Urinary bladder (tissue), 4 donors: ENCODE data around the gene LRRC46. TPM values are rescaled to one million over a fixed set of nuclear protein-coding genes. Genes with fewer than 3 reads are reported as not detected.
A peak's percentile ranks its signal among the peaks of the same experiment; 100 is the strongest.

ENCODE experiments used
- DNase-seq: peaks from one replicate; pipeline ENCODE4 v3.0.0-alpha.2; 2015; ENCODE audit errors: extremely low spot score
- H3K27ac ChIP-seq: one replicate; pipeline ENCODE4 v1.5.1; 2013; ENCODE audit warnings: low read depth, mild to moderate bottlenecking, moderate library complexity
- H3K36me3 ChIP-seq: one replicate; pipeline ENCODE4 v1.6.1; 2013; ENCODE audit warnings: mild to moderate bottlenecking, moderate library complexity; ENCODE audit not compliant: insufficient read depth
- H3K4me1 ChIP-seq: one replicate; pipeline ENCODE4 v1.6.1; 2013; ENCODE audit warnings: mild to moderate bottlenecking, moderate library complexity; ENCODE audit not compliant: insufficient read depth
- H3K4me3 ChIP-seq: one replicate; pipeline ENCODE4 v1.5.1; 2013; ENCODE audit warnings: low read depth, low read length
- WGBS: extraction: QIAGEN DNeasy Blood & Tissue Kit; methylation state at CpG from one replicate; pipeline ENCODE4 v1.1.7; 2013; 5-methylcytosine and 5-hydroxymethylcytosine counted together
- polyA plus RNA-seq: library from polyadenylated mRNA; stranded (reverse); fragments of 200-250 nt; gene quantifications from one replicate; pipeline ENCODE4 v1.2.3, GENCODE V29; 2013
- total RNA-seq: library from RNA; depleted of rRNA; stranded (reverse); fragments of >200 nt; gene quantifications from one replicate; pipeline ENCODE4 v1.2.3, GENCODE V29; 2014
- donor health status: healthy with polysubstance abuse.
- donor health status: healthy.

The LRRC46 gene
- total and polyA plus RNA-seq, 2 donors, result 0.30 TPM; not detected in 1

DNA sequence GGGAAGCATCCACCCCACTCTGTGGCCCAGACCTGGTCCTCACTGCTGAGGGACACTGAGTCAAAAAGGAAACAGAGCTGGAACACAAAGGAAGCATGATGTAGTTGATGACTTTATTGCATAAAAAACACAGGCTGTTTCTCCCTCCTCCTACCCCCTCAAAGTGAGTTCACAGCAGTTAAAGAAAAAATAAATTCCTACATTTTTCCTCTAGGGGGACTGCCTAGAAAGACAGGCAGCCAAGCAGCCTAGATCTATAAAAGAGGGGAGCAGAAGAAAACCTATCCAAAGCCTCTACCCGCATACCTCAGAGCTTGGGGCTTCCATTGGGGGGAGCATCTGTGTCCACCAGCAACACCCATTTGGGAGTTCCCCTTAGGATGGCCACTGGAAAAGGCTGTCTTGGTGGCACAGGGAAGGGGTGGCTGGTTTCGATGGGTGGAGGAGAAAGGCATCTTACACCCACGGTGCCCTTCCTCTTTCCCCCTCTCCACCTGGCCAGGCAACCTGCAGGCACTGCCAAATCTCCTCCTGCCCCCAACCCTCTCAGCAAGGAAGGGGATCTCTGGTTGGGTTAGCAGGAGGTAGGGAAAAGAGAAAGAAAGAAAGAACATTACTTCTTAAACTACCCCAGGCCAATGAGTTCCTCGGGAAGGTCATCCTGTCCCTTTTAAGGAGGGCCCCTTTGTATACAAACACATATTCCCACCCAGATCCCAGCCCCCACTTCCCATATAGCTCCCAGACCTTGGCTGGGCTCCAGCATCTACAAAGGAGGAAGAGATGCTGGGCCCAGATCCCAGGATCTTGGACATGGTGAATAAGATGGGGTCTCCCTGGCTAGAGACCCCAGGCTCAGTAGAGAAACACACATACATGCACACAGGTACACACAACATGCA lies 13.6 kb downstream of the LRRC46 start:
- no peak overlapping the region for H3K27ac ChIP-seq
- 48% methylated on average over 4 of the region's 4 CpGs for WGBS
- H3K4me1 ChIP-seq, result no peaks in the 10 kb centered on the region
- no peak overlapping the region for H3K4me3 ChIP-seq
- no peak for DNase-seq
- H3K36me3 ChIP-seq, result no peaks in the 10 kb centered on the region

GRCh38 chr17:47845716-47846075 lies 14.2 kb downstream of the LRRC46 start:
- 67% methylated on average over 3 of the region's 3 CpGs for WGBS

GRCh38 chr17:47846716-47847340 lies 15.4 kb downstream of the LRRC46 start:
- DNase-seq, result no peak
- Histone ChIP-seq H3K4me1 (no peaks in the 10 kb centered on the region), H3K36me3 (no peaks in the 10 kb centered on the region), H3K27ac (no peak overlapping the region), H3K4me3 (no peak overlapping the region)
- WGBS, result 15% methylated on average over 31 of the region's 31 CpGs

More at GRCh38 chr17:47845716-47846075, 14.2 kb downstream of the LRRC46 start:
- H3K36me3 ChIP-seq, result no peaks in the 10 kb centered on the region
- no peak for DNase-seq
- H3K4me3 ChIP-seq, result no peak overlapping the region
- no peak overlapping the region for H3K27ac ChIP-seq
- no peaks in the 10 kb centered on the region for H3K4me1 ChIP-seq

DNA sequence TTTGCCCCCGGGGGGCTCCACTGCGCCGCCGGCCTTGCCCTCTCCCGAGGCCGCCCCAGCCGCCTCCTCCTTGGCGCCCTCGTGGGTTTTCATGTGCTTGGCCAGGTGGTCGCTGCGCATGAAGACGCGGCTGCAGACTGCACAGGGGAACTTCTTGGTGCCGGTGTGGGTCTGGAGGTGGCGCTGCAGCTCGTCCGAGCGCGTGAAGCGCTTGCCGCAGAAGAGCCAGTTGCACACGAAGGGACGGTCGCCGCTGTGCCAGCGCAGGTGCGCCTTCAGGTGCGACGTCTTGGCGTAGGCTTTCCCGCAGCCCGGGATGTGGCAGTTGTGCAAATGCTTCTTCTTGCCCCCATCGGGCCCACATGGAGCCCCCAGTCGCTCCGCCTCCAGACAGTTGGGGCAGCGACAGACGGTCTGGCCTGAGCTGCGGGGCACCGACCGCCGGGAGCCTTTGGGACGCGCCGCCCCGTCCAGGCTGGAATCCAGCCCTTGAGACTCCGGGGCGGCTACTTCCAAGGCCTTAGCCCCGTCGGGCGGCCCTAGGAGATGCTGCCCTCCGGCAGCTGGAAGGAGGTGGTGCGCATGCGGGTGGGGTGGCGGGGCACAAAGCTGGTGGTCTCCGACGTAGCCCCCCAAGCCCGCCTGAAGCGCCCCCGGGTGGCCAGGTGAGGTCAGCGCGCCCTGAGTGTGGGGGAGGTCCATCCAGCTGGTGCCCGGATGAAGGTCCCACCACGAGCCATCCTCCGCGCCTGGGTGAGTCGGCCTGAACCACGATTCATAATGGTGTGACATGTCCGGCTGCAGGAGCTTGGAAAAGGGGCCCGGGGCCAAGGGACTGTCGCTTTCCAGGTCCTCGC lies 16.1 kb downstream of the LRRC46 start:
- H3K36me3 ChIP-seq, result no peaks in the 10 kb centered on the region
- no peak overlapping the region for H3K27ac ChIP-seq
- no peak overlapping the region for H3K4me3 ChIP-seq
- no peak for DNase-seq
- H3K4me1 ChIP-seq, result no peaks in the 10 kb centered on the region
- 23% methylated on average over 71 of the region's 71 CpGs for WGBS

- no peak for DNase-seq
- Histone ChIP-seq H3K36me3 (no peaks in the 10 kb centered on the region), H3K27ac (no peak overlapping the region), H3K4me1 (no peaks in the 10 kb centered on the region), H3K4me3 (no peak overlapping the region)
- WGBS, result 34% methylated on average over 23 of the region's 23 CpGs
These were observed 16.7 kb downstream of the LRRC46 start for GRCh38 chr17:47848198-47848513.

DNA sequence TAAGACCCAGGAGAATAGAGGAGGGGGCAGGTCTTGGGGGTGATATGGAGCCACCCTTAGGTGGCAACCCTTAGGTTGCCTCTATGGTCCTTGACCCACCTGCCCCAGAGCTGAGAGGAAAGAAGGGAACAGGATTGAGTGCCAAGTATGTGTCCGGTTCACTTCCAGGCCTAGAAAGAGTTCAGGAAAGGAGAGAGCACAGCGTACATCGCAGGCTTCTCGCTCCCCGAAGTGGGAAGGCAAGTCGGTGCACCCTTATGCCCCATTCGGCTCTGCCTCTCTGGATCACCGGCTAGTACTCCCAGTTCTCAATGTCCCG lies 18.9 kb downstream of the LRRC46 start:
- DNase-seq, result no peak
- no peaks in the 10 kb centered on the region for H3K36me3 ChIP-seq
- no peak overlapping the region for H3K27ac ChIP-seq
- WGBS, result 35% methylated on average over 9 of the region's 9 CpGs
- H3K4me1 ChIP-seq, result no peaks in the 10 kb centered on the region
- H3K4me3 ChIP-seq, result peak overlapping the region; percentile 34

DNA sequence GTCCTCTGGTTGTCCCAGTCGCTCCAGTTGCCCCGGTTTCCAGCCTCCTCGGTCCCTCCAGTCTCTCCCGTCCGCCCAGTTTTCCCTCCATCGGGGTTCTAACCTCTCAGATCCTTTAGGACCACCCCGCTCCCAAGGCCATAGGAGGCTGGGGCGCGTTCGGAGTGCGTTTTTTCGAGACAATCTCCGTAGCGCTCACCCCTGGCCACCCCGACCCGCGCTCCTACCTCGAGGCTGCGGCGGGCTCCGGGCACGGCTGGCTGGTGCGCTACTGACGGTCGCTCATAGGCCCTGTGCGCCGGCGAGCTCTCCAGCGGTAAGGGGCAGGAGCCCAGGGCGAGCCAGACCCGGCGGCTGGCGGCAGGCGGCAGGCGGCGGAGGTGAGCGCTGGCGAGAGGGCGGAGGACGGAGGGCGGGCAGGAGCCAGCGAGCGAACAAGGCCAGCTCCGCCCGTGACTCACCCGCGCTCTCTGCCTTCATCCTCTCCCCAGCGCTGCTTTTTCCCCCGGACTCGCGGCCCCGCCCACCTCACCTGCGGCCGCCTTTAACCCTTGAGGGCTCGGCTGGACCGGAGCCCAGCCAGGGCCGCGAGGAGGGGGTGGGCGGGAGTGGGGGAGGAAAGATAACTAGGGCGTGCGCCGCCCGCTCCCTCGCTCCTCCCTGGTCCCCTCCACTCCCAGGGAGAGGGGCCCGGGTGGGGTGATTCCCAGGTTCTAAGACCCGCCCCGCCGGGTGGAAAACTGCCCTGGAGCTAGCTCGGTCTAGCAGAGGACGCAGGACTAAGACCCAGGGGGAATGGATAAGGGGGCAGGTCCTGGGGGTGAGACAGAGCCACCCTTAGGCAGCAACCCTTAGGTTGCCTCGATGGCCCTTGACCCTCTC lies 19.5 kb downstream of the LRRC46 start, which contains the start of gene SP6:
Gene SP6, minus strand, starts transcription at position 472 of the 882 bp plus-strand sequence. CDS start 2,734 bp downstream, outside the sequence.
- 4% methylated on average over 71 of the region's 71 CpGs for WGBS
- no peak for DNase-seq
- no peak within 1 kb of the TSS for H3K27ac ChIP-seq

DNA sequence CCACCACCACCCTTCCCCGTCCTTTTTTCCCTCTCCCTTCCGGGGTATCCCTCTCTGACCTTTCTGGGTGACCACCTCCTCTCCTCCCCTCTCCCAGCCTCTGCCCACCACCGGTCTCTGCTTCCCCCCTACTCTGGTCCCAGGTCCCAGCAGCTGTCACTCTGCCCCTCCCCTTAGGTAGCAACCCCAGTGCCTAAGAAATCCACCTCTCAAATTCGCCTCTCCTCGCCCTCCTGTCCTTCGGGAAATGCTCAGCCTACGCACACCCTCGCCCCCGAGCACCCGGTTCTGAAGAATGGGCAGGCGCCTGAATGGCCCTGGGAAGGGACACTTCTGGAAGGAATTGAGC lies 20.3 kb downstream of the LRRC46 start:
- 39% methylated on average over 11 of the region's 11 CpGs for WGBS
- Histone ChIP-seq H3K4me1 (no peaks in the 10 kb centered on the region), H3K27ac (no peak overlapping the region), H3K36me3 (no peaks in the 10 kb centered on the region), H3K4me3 (no peak overlapping the region)
- DNase-seq, result no peak

More for the DNA sequence above, 19.5 kb downstream of the LRRC46 start, which contains the start of gene SP6:
- Histone ChIP-seq H3K4me1 (no peaks in the 10 kb centered on the region), H3K36me3 (no peaks in the 10 kb centered on the region), H3K4me3 (peak within 1 kb of the TSS; percentile 34)

DNA sequence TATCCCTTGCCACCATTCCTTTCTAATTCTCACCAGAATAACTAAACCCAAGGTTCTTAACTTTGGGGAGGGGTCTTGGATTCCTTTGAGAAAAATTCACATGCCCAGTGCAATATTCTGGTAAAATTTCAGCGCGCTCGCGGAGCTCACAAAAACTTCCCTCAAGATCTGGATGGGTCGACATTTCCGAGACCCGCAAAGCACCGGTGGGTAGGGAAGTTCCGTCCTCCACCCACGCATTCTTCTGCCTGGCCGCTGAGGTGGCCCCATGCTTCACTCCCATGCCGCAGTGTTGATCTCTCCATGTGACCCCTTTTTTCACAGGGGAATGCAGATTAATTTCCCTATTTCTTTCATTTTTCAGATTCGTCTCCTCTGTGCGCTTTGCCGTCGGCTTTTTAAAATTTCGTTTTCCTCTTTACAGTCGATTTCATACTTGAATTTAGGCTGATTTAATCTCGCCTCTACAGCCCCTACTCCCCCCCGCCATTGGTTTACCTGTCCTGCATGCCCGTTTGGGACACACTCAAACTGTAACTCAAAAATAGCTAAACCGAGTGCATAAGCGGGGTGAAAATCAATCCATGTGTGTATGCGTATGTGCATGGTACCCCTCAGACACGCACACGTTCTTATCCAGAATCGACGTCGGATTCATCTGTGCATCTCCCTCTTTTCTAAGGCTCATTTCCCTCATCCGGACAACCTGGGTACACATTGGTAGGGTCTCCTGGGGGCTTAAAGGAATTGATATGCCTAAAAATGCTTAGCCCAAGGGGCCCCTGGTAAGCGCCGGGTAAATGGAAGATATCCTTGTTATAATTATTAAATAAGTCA lies 20.9 kb downstream of the LRRC46 start:
- Histone ChIP-seq H3K27ac (no peak overlapping the region), H3K36me3 (no peaks in the 10 kb centered on the region), H3K4me3 (no peak overlapping the region), H3K4me1 (no peaks in the 10 kb centered on the region)
- DNase-seq, result no peak
- WGBS, result 28% methylated on average over 32 of the region's 32 CpGs

- Histone ChIP-seq H3K27ac (no peak overlapping the region), H3K4me1 (no peaks in the 10 kb centered on the region), H3K36me3 (no peaks in the 10 kb centered on the region), H3K4me3 (no peak overlapping the region)
- WGBS, result 46% methylated on average over 5 of the region's 5 CpGs
- DNase-seq, result no peak
These were observed 22.1 kb downstream of the LRRC46 start for GRCh38 chr17:47853616-47854015.

- WGBS, result 18% methylated on average over 3 of the region's 3 CpGs
- Histone ChIP-seq H3K4me1 (no peaks in the 10 kb centered on the region), H3K36me3 (no peaks in the 10 kb centered on the region), H3K4me3 (no peak overlapping the region), H3K27ac (no peak overlapping the region)
- no peak for DNase-seq
These were observed 24.3 kb downstream of the LRRC46 start for GRCh38 chr17:47855737-47856136.

DNA sequence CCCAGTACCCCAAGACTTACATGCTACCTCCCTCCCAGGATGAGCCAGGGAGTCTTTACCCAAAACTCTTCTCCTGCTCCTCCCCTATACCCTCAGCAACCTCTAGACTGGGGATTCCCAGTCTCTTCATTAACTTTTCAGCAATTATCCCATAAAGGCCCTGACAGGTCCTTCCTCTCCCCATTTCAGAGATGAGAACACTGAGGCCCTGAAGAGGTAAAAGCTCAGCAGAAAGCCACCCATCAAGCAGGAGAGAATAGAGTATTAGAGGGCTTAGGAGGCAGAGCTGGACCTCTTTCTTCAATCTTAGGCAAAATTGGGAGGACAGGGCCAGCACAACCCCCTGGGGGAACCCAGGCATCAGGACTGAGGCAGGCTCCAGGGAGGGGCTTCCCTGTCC lies 25.4 kb downstream of the LRRC46 start:
- Histone ChIP-seq H3K36me3 (no peaks in the 10 kb centered on the region), H3K4me3 (no peak overlapping the region), H3K4me1 (no peaks in the 10 kb centered on the region), H3K27ac (no peak overlapping the region)
- no peak for DNase-seq
